Activated CD4-positive, alpha-beta T cell treated with anti-CD3 and anti-CD28 coated beads, Interleukin-2, amount 10 ng/mL, durations not matched to agents 7 days and 5 days (primary cell): ENCODE data around the gene NELL2. TPM values are rescaled to one million over a fixed set of nuclear protein-coding genes. Genes with fewer than 3 reads are reported as not detected.
"Not testable (repeated sequence)": the region's sequence is repeated elsewhere in the genome, so short reads cannot be mapped to it uniquely, and the experiment has no call there.

Experiments used
- CTCF ChIA-PET: fragments of 350-600 bp; sonication (Branson Sonifier 250); formaldehyde crosslinking; loops from one replicate; lab custom pipeline; 2021; ENCODE audit warnings: antibody characterized with exemption; lab: Charles Lee
- POLR2A ChIA-PET: fragments of 350-600 bp; sonication (Branson Sonifier 250); formaldehyde crosslinking; loops from one replicate; lab custom pipeline; 2021; ENCODE audit warnings: antibody characterized with exemption; lab: Charles Lee
- DNase-seq: peaks from one replicate; pipeline ENCODE4 v3.0.0-alpha.2; 2020
- H3K27ac Mint-ChIP-seq: one replicate; pipeline ENCODE4 v1.8.0; 2021; ENCODE audit warnings: mild to moderate bottlenecking, moderate library complexity, mixed read lengths
- H3K27me3 Mint-ChIP-seq: one replicate; pipeline ENCODE4 v1.8.0; 2021; ENCODE audit warnings: mixed read lengths
- H3K36me3 Mint-ChIP-seq: one replicate; pipeline ENCODE4 v1.8.0; 2021; ENCODE audit warnings: low read depth, mixed read lengths
- H3K4me1 Mint-ChIP-seq: one replicate; pipeline ENCODE4 v1.8.0; 2021; ENCODE audit warnings: mixed read lengths
- H3K4me3 Mint-ChIP-seq: one replicate; pipeline ENCODE4 v1.8.0; 2021; ENCODE audit warnings: mild to moderate bottlenecking, moderate library complexity, mixed read lengths
- H3K9me3 Mint-ChIP-seq: one replicate; pipeline ENCODE4 v1.8.0; 2021; ENCODE audit warnings: mixed read lengths
- total RNA-seq, 2 experiments: library from RNA; stranded (reverse); gene quantifications; one replicate each; pipeline ENCODE4 v1.2.3, GENCODE V29; 2021

Gene NELL2
- total RNA-seq, 2 experiments from 2014 or later = 43.6 to 55.1 TPM

GRCh38 chr12:44703182-44703910 lies 172.8 kb downstream of the NELL2 start:
- Mint-ChIP-seq H3K36me3 (peaks cover 7% of the 10 kb centered on the region), H3K27ac (no peak overlapping the region), H3K4me1 (no peaks in the 10 kb centered on the region), H3K4me3 (no peak overlapping the region), H3K9me3 (no peaks in the 10 kb centered on the region), H3K27me3 (no peaks in the 10 kb centered on the region)
- DNase-seq = no peak
- ChIA-PET POLR2A (no interaction called here), CTCF (no interaction called here)

GRCh38 chr12:44697511-44697910 lies 178.6 kb downstream of the NELL2 start:
- H3K4me1 Mint-ChIP-seq = no peaks in the 10 kb centered on the region
- no peaks in the 10 kb centered on the region for H3K9me3 Mint-ChIP-seq
- ChIA-PET CTCF (no interaction called here), POLR2A (no interaction called here)
- no peak overlapping the region for H3K27ac Mint-ChIP-seq
- no peak overlapping the region for H3K4me3 Mint-ChIP-seq
- peaks cover 10% of the 10 kb centered on the region for H3K36me3 Mint-ChIP-seq
- no peak for DNase-seq
- H3K27me3 Mint-ChIP-seq = no peaks in the 10 kb centered on the region

- no peak for DNase-seq
- Mint-ChIP-seq H3K36me3 (peaks cover 7% of the 10 kb centered on the region), H3K4me3 (no peak overlapping the region), H3K27ac (no peak overlapping the region), H3K27me3 (no peaks in the 10 kb centered on the region), H3K9me3 (no peaks in the 10 kb centered on the region), H3K4me1 (no peaks in the 10 kb centered on the region)
- ChIA-PET CTCF (no interaction called here), POLR2A (no interaction called here)
Observed at GRCh38 chr12:44696542-44696941, 179.6 kb downstream of the NELL2 start.

GRCh38 chr12:44694017-44694416 lies 182.1 kb downstream of the NELL2 start:
- Mint-ChIP-seq H3K9me3 (no peaks in the 10 kb centered on the region), H3K27ac (no peak overlapping the region), H3K4me1 (no peaks in the 10 kb centered on the region), H3K27me3 (no peaks in the 10 kb centered on the region), H3K4me3 (no peak overlapping the region), H3K36me3 (peaks cover 7% of the 10 kb centered on the region)
- POLR2A ChIA-PET = no interaction called here
- no peak for DNase-seq
- CTCF ChIA-PET = no interaction called here

GRCh38 chr12:44689587-44689986 lies 186.5 kb downstream of the NELL2 start:
- Mint-ChIP-seq H3K9me3 (peaks cover 6% of the 10 kb centered on the region), H3K36me3 (peaks cover 8% of the 10 kb centered on the region), H3K4me3 (no peak overlapping the region), H3K27me3 (no peaks in the 10 kb centered on the region), H3K4me1 (no peaks in the 10 kb centered on the region), H3K27ac (no peak overlapping the region)
- ChIA-PET POLR2A (no interaction called here), CTCF (no interaction called here)
- no peak for DNase-seq

GRCh38 chr12:44686821-44687432 lies 189.2 kb downstream of the NELL2 start:
- POLR2A ChIA-PET, CTCF ChIA-PET, H3K36me3 Mint-ChIP-seq, H3K27ac Mint-ChIP-seq, H3K4me1 Mint-ChIP-seq, H3K9me3 Mint-ChIP-seq, H3K4me3 Mint-ChIP-seq, DNase-seq, H3K27me3 Mint-ChIP-seq: not testable (repeated sequence)

GRCh38 chr12:44677724-44678123 lies 198.4 kb downstream of the NELL2 start:
- POLR2A ChIA-PET = no interaction called here
- no peak overlapping the region for H3K27ac Mint-ChIP-seq
- H3K9me3 Mint-ChIP-seq = no peaks in the 10 kb centered on the region
- H3K4me3 Mint-ChIP-seq = no peak overlapping the region
- CTCF ChIA-PET = no interaction called here
- H3K27me3 Mint-ChIP-seq = no peaks in the 10 kb centered on the region
- no peak for DNase-seq
- H3K36me3 Mint-ChIP-seq = no peaks in the 10 kb centered on the region
- H3K4me1 Mint-ChIP-seq = no peaks in the 10 kb centered on the region

GRCh38 chr12:44674875-44675274 lies 201.2 kb downstream of the NELL2 start:
- H3K4me3 Mint-ChIP-seq = no peak overlapping the region
- POLR2A ChIA-PET = no interaction called here
- peaks cover 14% of the 10 kb centered on the region for H3K9me3 Mint-ChIP-seq
- H3K4me1 Mint-ChIP-seq = no peaks in the 10 kb centered on the region
- CTCF ChIA-PET = no interaction called here
- H3K36me3 Mint-ChIP-seq = peaks cover 5% of the 10 kb centered on the region
- DNase-seq = no peak
- H3K27me3 Mint-ChIP-seq = no peaks in the 10 kb centered on the region
- no peak overlapping the region for H3K27ac Mint-ChIP-seq

- no peak overlapping the region for H3K27ac Mint-ChIP-seq
- peaks cover 5% of the 10 kb centered on the region for H3K36me3 Mint-ChIP-seq
- CTCF ChIA-PET = no interaction called here
- peaks cover 22% of the 10 kb centered on the region for H3K9me3 Mint-ChIP-seq
- H3K27me3 Mint-ChIP-seq = no peaks in the 10 kb centered on the region
- no peak for DNase-seq
- POLR2A ChIA-PET = no interaction called here
- no peaks in the 10 kb centered on the region for H3K4me1 Mint-ChIP-seq
- no peak overlapping the region for H3K4me3 Mint-ChIP-seq
Observed at GRCh38 chr12:44673811-44674210, 202.3 kb downstream of the NELL2 start.

- peaks cover 5% of the 10 kb centered on the region for H3K36me3 Mint-ChIP-seq
- H3K4me3 Mint-ChIP-seq = no peak overlapping the region
- CTCF ChIA-PET = interaction anchor here (0.7 kb wide), 1 partner anchor 211 kb away, joined by 3 read pairs; no protein-coding TSS in a partner anchor
- H3K9me3 Mint-ChIP-seq = peaks cover 23% of the 10 kb centered on the region
- no peak for DNase-seq
- no peaks in the 10 kb centered on the region for H3K27me3 Mint-ChIP-seq
- POLR2A ChIA-PET = no interaction called here
- no peak overlapping the region for H3K27ac Mint-ChIP-seq
- H3K4me1 Mint-ChIP-seq = no peaks in the 10 kb centered on the region
Observed at GRCh38 chr12:44672042-44672441, 204.1 kb downstream of the NELL2 start.

GRCh38 chr12:44668443-44668842 lies 207.7 kb downstream of the NELL2 start:
- Mint-ChIP-seq H3K9me3 (peaks cover 23% of the 10 kb centered on the region), H3K4me1 (no peaks in the 10 kb centered on the region), H3K27me3 (no peaks in the 10 kb centered on the region), H3K4me3 (no peak overlapping the region), H3K36me3 (peaks cover 5% of the 10 kb centered on the region), H3K27ac (no peak overlapping the region)
- DNase-seq = no peak
- POLR2A ChIA-PET = no interaction called here
- CTCF ChIA-PET = no interaction called here

GRCh38 chr12:44667461-44667860 lies 208.7 kb downstream of the NELL2 start:
- Mint-ChIP-seq H3K27ac (no peak overlapping the region), H3K27me3 (no peaks in the 10 kb centered on the region), H3K4me3 (no peak overlapping the region), H3K9me3 (peaks cover 26% of the 10 kb centered on the region), H3K4me1 (no peaks in the 10 kb centered on the region), H3K36me3 (peaks cover 8% of the 10 kb centered on the region)
- ChIA-PET CTCF (no interaction called here), POLR2A (no interaction called here)
- no peak for DNase-seq

- Mint-ChIP-seq H3K4me3 (no peak overlapping the region), H3K4me1 (no peaks in the 10 kb centered on the region), H3K27me3 (no peaks in the 10 kb centered on the region), H3K27ac (no peak overlapping the region), H3K36me3 (peaks cover 6% of the 10 kb centered on the region), H3K9me3 (peaks cover 4% of the 10 kb centered on the region)
- CTCF ChIA-PET = no interaction called here
- no peak for DNase-seq
- POLR2A ChIA-PET = no interaction called here
Observed at GRCh38 chr12:44663291-44663690, 212.8 kb downstream of the NELL2 start.
